IPS DF 19.7 (cell line): Measurements from ENCODE around the gene IL5.

ENCODE experiments used
- DNase-seq: peaks from one replicate; pipeline ENCODE4 v3.0.0-alpha.2; 2013; ENCODE audit warnings: low read depth, low spot score

The IL5 gene

DNA sequence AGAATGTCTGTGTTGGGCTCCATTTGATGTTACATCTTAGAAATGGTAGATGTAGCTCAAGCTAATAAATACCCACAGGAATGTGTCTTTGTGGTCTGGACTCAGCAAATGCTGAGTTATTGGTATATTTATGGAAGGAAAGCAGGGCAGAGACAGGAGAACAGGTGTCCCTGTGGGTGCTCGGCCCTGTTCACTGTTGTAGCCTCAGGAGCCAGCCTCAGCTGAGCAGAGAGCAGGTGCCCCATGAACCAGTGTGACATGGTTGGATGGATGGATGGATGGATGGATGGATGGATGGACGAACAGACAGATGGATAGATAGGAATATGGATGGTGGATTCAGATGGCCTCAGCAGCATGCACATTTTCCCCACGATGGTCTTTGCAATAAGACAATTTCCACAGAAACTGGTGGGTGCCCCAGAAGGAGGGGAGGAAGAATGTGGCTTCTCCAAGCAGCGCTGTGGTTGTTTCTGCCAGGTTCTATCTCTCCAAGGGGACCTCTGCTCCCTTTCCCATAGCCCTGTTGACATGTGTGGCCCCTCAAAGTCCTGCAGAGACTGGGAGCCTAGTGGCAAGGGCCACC lies 44.5 kb downstream of the IL5 start:
- no peak for DNase-seq

DNA sequence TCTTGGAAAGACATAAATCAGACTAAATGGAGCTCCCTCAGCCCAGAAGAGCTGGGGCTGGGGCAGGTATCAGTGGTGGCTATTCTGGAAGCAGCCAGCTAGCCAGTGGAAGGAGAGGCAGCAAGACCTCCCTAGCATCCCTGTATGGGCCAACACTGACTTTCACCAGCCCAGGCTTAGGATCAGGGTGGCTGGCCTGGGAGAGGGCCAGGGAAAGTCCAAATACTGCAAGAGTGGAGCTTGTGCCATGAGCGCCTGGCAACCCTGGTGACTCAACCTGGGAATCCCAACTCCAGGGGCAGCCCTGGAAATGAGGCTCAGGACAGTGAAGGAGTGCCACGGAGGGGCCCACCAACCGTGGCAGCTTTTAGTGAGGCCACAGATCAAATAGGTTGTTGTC lies 45.2 kb downstream of the IL5 start:
- no peak for DNase-seq

DNA sequence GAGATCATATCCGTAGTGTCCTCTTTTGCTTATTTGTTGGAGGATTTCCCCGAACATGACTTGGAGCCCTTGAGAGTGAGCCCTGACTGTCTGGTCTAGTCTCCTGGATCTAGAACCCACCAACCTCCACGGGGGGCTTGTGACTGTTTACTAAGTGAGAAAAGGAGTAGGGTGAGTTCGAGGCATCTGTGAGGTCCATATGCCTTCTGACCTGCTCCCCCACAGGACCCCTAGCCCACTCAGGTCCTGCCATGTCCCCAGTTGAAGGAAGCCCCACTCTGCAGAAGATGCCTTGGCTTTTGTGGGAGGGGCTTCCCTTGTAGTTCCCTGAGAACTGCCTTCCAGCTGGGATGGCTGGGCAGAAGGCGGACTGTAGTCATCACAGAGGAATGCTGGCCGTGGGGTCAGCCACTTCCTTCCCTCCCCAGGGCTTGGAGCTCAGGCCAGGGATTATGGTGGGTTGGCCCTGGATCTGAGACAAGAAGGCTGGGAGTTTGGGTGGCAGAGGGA lies 45.8 kb downstream of the IL5 start:
- DNase-seq, result no peak

DNA sequence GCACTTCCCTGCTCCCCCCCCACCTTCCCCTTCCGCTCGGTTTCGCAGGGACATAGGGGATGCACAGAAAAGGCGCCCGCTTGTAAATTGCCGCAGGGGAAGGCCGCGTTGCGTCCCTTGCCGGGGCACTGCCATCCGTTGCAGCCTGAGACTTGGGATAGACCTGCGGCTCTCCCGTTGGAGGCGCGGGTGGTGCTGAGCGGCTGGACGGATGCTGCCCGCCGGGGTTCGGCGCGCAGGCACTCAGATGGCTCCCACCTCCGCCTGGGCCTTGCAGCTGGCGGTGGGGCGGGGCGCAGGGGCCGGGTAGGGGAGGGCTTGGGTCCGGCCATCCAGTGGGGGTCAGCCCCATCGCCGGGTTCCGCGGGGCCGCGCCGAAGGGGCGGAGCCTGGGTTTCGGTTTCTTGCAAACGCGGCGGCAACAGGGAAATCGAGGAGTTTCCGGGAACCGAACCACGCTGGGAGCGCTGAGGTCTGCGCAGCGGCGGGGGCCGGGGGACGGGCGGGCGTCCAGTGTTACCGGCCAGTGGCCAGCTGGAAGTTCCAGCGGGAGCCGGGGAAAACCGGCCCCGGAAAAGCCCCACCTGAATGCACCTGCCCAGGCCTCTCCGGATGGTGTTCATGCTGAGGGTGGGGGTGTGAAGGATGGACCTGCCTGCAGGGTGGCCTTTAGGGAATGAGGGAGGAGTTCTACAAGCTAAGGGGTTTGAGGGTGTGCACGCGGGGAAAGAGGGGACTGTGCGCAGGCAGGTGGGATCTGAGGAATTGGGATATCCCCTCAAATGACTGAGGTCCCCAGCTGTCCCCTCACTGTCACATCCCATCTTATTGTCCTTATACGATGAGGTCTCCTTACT lies 46.5 kb downstream of the IL5 start:
- DNase-seq, result no peak

DNA sequence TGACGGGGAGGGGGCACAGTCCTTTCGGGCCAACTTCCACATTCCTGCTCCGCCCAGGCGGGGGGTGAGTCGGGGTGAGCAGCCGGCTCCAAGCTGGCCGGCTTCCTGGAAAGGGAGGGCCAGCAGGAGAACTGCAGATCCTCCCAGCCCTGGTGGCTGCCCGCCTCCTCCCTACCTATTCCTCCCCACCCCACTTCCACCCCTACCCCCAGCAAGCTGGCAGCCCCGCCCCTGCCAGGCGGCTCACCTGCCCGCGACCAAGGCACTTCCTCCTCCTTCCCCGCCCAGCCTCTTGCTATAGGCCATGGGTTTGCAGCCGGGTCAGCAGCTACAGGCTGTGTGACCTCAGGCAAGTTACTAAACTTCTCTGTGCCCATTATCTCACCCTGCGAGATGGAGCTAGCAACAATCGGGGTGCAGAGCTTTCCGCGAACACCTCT lies 47.1 kb downstream of the IL5 start:
- peak; percentile 78 for DNase-seq

DNA sequence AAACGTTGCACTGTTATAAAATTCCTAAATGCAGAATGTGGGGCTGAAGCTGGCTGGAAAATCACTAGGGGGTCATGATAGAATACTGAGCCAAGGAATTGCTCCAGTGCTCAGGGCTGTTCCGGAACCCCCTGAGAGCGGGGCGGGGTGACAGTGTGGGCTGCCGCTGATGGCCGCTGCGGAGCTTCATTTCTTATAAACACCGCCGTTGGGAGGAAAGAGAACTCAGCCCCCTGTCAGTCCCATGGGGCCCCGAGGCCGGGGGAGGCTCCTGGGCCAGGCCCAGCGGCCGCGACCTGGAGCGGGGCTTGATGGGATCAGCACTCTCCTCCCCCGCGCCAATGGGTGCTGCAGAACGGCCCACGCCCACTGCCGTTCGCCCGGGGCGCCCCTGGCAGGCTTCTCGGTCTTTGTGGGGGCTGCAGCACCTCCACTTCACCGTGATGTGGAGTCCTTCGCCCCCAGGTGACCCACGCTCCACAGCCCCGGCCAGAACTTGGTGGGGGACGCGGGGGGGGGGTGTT lies 47.6 kb downstream of the IL5 start:
- no peak for DNase-seq

DNA sequence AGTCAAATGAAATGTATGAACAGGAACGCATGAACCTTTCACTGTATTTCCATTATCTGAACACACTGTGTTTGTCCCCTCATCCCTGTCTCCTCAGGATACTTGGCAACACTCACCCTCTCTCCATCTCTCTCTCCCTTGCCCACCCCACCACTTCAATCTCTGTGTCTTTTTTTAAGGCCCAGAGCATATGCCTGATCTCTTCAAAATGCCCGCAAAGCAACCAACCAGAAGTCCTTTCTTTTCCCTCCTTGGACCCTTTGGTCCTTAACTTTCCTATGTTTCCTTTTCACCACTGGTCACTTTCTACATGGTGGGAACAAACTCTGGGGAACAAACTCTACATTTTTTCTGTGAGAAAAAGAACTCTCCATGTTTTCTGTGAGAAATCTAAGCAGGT lies 49.5 kb downstream of the IL5 start:
- no peak for DNase-seq

GRCh38 chr5:132493241-132493640 lies 50.1 kb downstream of the IL5 start:
- DNase-seq, result no peak

DNA sequence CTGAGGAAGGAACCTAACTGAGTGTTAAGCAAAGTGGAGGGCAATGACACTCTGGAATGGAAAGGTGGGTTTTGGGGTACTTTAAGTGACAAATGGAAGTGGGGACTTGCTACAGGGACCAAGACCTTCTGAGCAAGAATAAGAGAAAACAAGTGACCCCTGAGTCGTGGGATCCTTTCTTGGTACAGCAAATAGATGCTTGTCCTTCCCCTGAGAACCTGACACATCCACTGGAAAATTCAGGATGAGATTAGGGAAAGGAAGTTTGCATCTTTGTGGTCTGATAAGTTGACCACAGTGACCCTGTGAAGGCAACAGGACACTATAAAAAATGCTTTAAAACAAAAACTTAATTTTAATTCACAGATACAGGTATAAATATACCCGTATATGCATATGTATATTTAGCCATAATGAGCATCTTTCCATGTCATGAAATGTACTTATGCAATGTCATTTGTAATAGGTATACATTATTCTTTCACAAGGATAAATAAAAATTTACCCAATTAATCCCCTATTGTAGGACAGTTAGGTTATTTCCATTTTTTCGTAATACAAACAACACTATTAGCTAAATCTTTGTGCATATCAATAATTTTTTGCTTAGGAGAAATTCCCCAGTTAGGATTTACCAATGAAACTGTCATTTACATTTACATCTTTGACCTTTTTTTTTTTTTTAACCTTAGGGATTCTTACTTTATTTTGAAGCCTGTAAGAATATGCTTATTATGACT lies 50.8 kb downstream of the IL5 start:
- no peak for DNase-seq
